Pancreas (tissue), 10 donors: ENCODE data around the gene EXD1. TPM values are rescaled to one million over a fixed set of nuclear protein-coding genes. Genes with fewer than 3 reads are reported as not detected.

Source experiments
- ATAC-seq, 4 donors: fragments of 200-7000 bp; cut with Tn5 transposase; one replicate each; pipeline versions ENCODE4 v1.8.0 to v1.9.1; 2020; ENCODE audit warnings: mild to moderate bottlenecking in 4 of 4, moderate library complexity in 4 of 4
- DNase-seq, 6 donors: peaks; one replicate each; pipeline ENCODE4 v3.0.0-alpha.2; 2020
- FAIRE-seq: peaks from 2 replicates; lab custom pipeline; 2012; peaks lifted over from hg19 to GRCh38; lab: Jason Lieb, UNC
- H3K27ac ChIP-seq, 4 donors: fragments of 200-600 bp; sonication (generic); 1 replicate in 3 of 4; 2 replicates in 1 of 4; pipeline versions ENCODE4 v1.5.0 to v1.8.0; 2020
- H3K27me3 ChIP-seq, 4 donors: fragments of 200-600 bp; one replicate each; pipeline ENCODE4 v1.8.0; 2021
- H3K36me3 ChIP-seq, 3 donors: fragments of 200-600 bp; sonication (generic) in 1 of 3; one replicate each; pipeline versions ENCODE4 v1.5.0 to v1.8.0; 2020 to 2021
- H3K4me1 ChIP-seq, 3 donors: fragments of 200-600 bp; one replicate each; pipeline ENCODE4 v1.8.0; 2021
- H3K4me3 ChIP-seq, 4 donors: fragments of 200-600 bp; sonication (generic) in 2 of 4; one replicate each; pipeline versions ENCODE4 v1.5.0 to v1.8.0; 2020 to 2021
- H3K9me3 ChIP-seq, 4 donors: fragments of 200-600 bp; one replicate each; pipeline ENCODE4 v1.8.0; 2021
- WGBS, 2 donors: extraction: QIAGEN DNeasy Blood & Tissue Kit; methylation state at CpG; one replicate each; pipeline ENCODE4 v1.1.7; 2013; 5-methylcytosine and 5-hydroxymethylcytosine counted together
- intact Hi-C, 3 donors: fragments of 100-400 bp; cut with DNase I; formaldehyde crosslinking; loops; one replicate each; pipeline versions ENCODE4 v1.11.1 to v1.14.2; 2022
- polyA plus RNA-seq, 2 donors: library from polyadenylated mRNA; stranded (reverse); fragments of 200-250 nt; gene quantifications; one replicate each; pipeline ENCODE4 v1.2.3, GENCODE V29; 2013
- total RNA-seq, 6 donors: library from RNA; stranded (reverse); fragmentation: NEBNext Ultra II Directional in 4 of 6; extraction: Animal tissue kit (Norgen Biotek cat#: 25700) in 4 of 6; gene quantifications; one replicate each; pipeline versions ENCODE4 v1.2.1 to v1.2.4, GENCODE V29; 2021 to 2023
- TF ChIP-seq, protein P1 (sequence below), 4 donors: fragments of 200-600 bp; sonication (generic) in 3 of 4; IDR thresholded peaks; one replicate each; pipeline versions ENCODE4 v1.5.0 to v1.8.0; 2021; ENCODE audit warnings: antibody characterized with exemption in 4 of 4
- donor health status: healthy with polysubstance abuse.
- donor health status: DM: no; HTN: no; CAD: no; lungs with moderate emphysema.
- donor health status: DM: no; HTN: no; CAD: no.
- donor health status: control.
- donor health status: control.
- donor health status: Bipolar disorder and iron deficiency.
- donor health status: DM: yes; HTN: yes; CAD: no.
- donor health status: DM: no; HTN: no; CAD: no.
- donor health status: DM: no; HTN: no; CAD: no.
- donor health status: DM: yes; HTN: yes; CAD: no.

The EXD1 gene
- total and polyA plus RNA-seq, 8 donors = not detected

DNA sequence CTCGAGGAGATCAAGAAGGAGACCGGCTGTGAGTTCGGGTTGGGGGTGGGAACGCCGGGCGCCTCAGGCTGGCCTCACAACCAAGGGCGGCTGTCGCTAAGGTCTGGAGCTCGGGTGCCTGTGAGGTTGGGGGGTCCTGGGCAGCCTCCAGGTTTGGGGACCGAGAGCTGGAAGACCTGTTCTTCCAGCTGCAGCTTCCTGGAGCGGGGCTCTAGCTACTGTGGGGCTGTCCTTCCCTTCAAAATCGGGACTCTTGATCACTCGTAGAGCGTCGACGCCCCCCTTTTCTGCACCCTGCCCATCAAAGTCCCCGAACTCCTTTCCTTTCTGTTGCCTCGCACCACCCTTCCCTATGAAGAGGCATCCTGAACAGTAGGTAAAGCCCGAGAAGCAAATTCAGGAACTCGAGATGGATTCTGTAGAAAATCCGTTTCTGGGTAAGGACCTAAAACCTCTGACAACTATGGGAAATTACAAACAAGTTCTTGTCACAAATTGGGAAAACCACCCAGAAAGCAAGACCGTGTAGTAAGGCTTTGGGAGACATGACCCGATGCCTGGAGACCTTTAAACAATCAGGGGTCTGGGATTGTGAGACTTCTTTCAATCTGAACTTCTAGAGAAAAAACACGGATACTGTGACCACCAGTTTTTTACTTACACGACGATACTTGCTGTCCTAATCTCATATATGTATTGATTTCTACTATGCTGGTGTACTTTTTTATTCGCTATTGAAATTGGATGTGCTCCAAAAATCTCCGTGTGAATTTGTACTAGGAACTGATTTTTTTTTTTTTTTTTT is 1.1 kb upstream of the EXD1 start:
- intact Hi-C loops = no loop called here
- Histone ChIP-seq H3K4me1 (peaks cover 10 to 22% (median 11%) of the 10 kb centered on the region in 3 donors), H3K36me3 (no peaks in the 10 kb centered on the region), H3K27ac (peak overlapping the region; percentile 81 to 95 (median 95)), H3K9me3 (no peaks in the 10 kb centered on the region), H3K27me3 (no peaks in the 10 kb centered on the region), H3K4me3 (peak overlapping the region; percentile 76 to 89 (median 80))
- TF ChIP-seq, protein P1, sequence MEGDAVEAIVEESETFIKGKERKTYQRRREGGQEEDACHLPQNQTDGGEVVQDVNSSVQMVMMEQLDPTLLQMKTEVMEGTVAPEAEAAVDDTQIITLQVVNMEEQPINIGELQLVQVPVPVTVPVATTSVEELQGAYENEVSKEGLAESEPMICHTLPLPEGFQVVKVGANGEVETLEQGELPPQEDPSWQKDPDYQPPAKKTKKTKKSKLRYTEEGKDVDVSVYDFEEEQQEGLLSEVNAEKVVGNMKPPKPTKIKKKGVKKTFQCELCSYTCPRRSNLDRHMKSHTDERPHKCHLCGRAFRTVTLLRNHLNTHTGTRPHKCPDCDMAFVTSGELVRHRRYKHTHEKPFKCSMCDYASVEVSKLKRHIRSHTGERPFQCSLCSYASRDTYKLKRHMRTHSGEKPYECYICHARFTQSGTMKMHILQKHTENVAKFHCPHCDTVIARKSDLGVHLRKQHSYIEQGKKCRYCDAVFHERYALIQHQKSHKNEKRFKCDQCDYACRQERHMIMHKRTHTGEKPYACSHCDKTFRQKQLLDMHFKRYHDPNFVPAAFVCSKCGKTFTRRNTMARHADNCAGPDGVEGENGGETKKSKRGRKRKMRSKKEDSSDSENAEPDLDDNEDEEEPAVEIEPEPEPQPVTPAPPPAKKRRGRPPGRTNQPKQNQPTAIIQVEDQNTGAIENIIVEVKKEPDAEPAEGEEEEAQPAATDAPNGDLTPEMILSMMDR (IDR thresholded peaks at IDR 0.05) = no peak
- DNase-seq (no peak), FAIRE-seq (no peak), ATAC-seq (peak in 3 of 4 donors; percentile 47 to 72 (median 59))
- WGBS, 2 donors = 1% methylated on average over 27 to 28 of the region's 28 CpGs

DNA sequence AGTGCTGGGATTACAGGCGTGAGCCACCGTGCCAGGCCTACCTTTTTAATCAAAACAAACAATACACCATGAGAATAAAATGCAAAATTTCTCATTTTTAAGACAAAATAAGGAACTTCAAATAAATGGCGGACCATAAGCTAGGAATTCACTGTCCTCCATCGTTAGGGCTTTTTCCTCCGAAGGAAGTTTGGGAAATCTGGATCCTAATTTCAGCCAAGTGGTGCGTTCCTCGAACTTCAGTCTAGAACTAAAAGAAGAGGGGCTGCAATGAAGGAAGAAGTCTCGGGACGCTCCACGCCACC is 260 bp downstream of the EXD1 start:
- intact Hi-C loops = no loop called here
- Histone ChIP-seq H3K4me3 (peak overlapping the region in 3 of 4 donors; percentile 76 to 89 (median 76)), H3K27ac (peak overlapping the region in 3 of 4 donors; percentile 81 to 95 (median 95)), H3K36me3 (no peaks in the 10 kb centered on the region), H3K4me1 (peaks cover 10 to 22% (median 11%) of the 10 kb centered on the region in 3 donors), H3K9me3 (no peaks in the 10 kb centered on the region), H3K27me3 (no peaks in the 10 kb centered on the region)
- FAIRE-seq (no peak), ATAC-seq (no peak), DNase-seq (no peak)
- TF ChIP-seq, protein P1 (IDR thresholded peaks at IDR 0.05) = no peak
- 30 to 35% methylated on average over 10 of the region's 10 CpGs for WGBS, 2 donors

- TF ChIP-seq, protein P1 (IDR thresholded peaks at IDR 0.05) = no peak
- no peaks in the 10 kb centered on the region for H3K27me3 ChIP-seq
- no peak for FAIRE-seq
- no peaks in the 10 kb centered on the region for H3K9me3 ChIP-seq
- no peak for DNase-seq
- intact Hi-C loops = no loop called here
- no peaks in the 10 kb centered on the region for H3K36me3 ChIP-seq
- H3K4me1 ChIP-seq = no peaks in the 10 kb centered on the region
- no peak for ATAC-seq
- H3K27ac ChIP-seq = no peak overlapping the region
- 46 to 47% methylated on average over 3 of the region's 3 CpGs for WGBS, 2 donors
- no peak overlapping the region for H3K4me3 ChIP-seq
These were observed 11.2 kb downstream of the EXD1 start for GRCh38 chr15:41219381-41219780.

DNA sequence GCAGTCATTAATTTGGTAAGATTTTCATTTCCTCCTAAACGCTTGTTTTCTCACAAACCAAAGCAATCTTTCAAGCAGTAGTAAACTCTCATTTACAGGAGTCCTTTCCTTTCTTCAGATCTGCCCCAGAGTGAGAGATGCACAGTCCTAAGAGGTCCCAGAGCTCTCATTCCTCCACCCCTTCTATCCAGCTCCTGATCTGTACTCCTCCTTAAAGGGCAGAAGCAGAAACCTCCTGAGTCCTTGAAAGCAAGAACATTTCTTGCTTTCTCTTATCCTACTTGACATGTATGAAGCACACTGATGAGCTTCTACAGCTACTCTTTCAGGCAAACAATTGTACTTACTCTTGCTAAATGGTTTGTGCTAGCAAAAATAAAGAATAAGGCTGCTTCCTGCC is 11.7 kb downstream of the EXD1 start:
- no peak overlapping the region for H3K4me3 ChIP-seq
- no peaks in the 10 kb centered on the region for H3K36me3 ChIP-seq
- FAIRE-seq = no peak
- intact Hi-C loops = no loop called here
- TF ChIP-seq, protein P1 (IDR thresholded peaks at IDR 0.05) = no peak
- no peaks in the 10 kb centered on the region for H3K9me3 ChIP-seq
- H3K27me3 ChIP-seq = no peaks in the 10 kb centered on the region
- ATAC-seq = no peak
- no peaks in the 10 kb centered on the region for H3K4me1 ChIP-seq
- no peak for DNase-seq
- H3K27ac ChIP-seq = no peak overlapping the region
- 33 to 48% methylated on average over 1 of the region's 1 CpG for WGBS, 2 donors

DNA sequence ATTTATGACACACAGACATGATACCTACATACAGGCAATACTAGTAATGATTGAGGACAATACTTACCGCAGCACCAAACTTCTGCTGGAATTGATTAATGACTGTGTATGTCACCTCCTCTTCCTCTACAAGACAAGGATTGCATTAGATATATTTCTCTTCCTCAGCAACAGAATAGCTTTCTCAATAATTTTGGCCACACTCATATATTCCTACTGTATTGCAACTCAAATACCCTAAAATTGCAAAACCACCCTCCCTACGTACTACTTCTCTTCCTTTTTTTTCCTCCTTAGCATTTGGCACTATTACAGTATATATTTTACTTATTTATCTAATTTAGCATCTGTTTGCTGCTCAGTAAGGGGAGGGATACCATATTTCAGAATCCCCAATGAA is 14.8 kb downstream of the EXD1 start:
- 74 to 80% methylated on average over 2 of the region's 2 CpGs for whole genome bisulfite sequencing, 2 donors
- Histone ChIP-seq H3K4me1 (no peaks in the 10 kb centered on the region), H3K9me3 (no peaks in the 10 kb centered on the region), H3K4me3 (no peak overlapping the region), H3K27me3 (no peaks in the 10 kb centered on the region), H3K36me3 (no peaks in the 10 kb centered on the region), H3K27ac (no peak overlapping the region)
- DNase-seq (no peak), FAIRE-seq (no peak), ATAC-seq (no peak)
- TF ChIP-seq, protein P1 (IDR thresholded peaks at IDR 0.05) = no peak
- intact Hi-C loops = no loop called here
